Naive thymus-derived CD4-positive, alpha-beta T cell (primary cell): ENCODE data around the gene ANKS3. TPM values are rescaled to one million over a fixed set of nuclear protein-coding genes. Genes with fewer than 3 reads are reported as not detected.

Source experiments
- ATAC-seq: fragments of 150-1000 bp; cut with Tn5 transposase; 2 replicates; pipeline ENCODE4 v1.10.0; 2021; ENCODE audit warnings: mild to moderate bottlenecking, moderate library complexity
- CTCF ChIA-PET: fragments of 350-600 bp; sonication (Branson Sonifier 250); formaldehyde crosslinking; loops from one replicate; lab custom pipeline; 2021; ENCODE audit warnings: antibody characterized with exemption; lab: Charles Lee
- POLR2A ChIA-PET: fragments of 350-600 bp; sonication (Branson Sonifier 250); formaldehyde crosslinking; loops from one replicate; lab custom pipeline; 2021; ENCODE audit warnings: antibody characterized with exemption, inconsistent platforms; lab: Charles Lee
- DNase-seq, 9 donors: peaks; one replicate each; pipeline versions ENCODE4 v3.0.0 to v3.0.0-alpha.2; 2020 to 2022; ENCODE audit warnings: mixed read lengths in 1 of 9
- H3K27ac ChIP-seq: one replicate; pipeline ENCODE4 v1.7.0; 2013; ENCODE audit warnings: mild to moderate bottlenecking, low read depth, low read length, moderate library complexity
- H3K27me3 ChIP-seq, 2 donors: one replicate each; pipeline ENCODE4 v1.7.0; 2013; ENCODE audit warnings: low read length in 2 of 2, mild to moderate bottlenecking in 2 of 2, moderate library complexity in 2 of 2; ENCODE audit not compliant: control insufficient read depth in 2 of 2, insufficient read depth in 2 of 2
- H3K36me3 ChIP-seq, 3 experiments: 1 replicate in 2 of 3; 2 replicates in 1 of 3; pipeline ENCODE4 v1.7.0; 2013; ENCODE audit warnings: low read length in 3 of 3, mild to moderate bottlenecking in 3 of 3, moderate library complexity in 1 of 3; ENCODE audit not compliant: insufficient read depth in 3 of 3, control insufficient read depth in 2 of 3
- H3K4me1 ChIP-seq, 2 donors: one replicate each; pipeline ENCODE4 v1.7.0; 2013; ENCODE audit warnings: low read length in 2 of 2, mild to moderate bottlenecking in 2 of 2, moderate library complexity in 1 of 2; ENCODE audit not compliant: control insufficient read depth in 2 of 2, insufficient read depth in 2 of 2
- H3K4me3 ChIP-seq: 2 replicates; pipeline ENCODE4 v1.7.0; 2013; ENCODE audit warnings: mild to moderate bottlenecking, low read length
- H3K9me3 ChIP-seq, 3 experiments: 1 replicate in 2 of 3; 2 replicates in 1 of 3; pipeline ENCODE4 v1.7.0; 2013; ENCODE audit warnings: low read length in 3 of 3; ENCODE audit not compliant: control insufficient read depth in 2 of 3
- H3K27ac Mint-ChIP-seq, 9 donors: one replicate each; pipeline ENCODE4 v1.8.0; 2020 to 2022; ENCODE audit warnings: mixed read lengths in 9 of 9, mild to moderate bottlenecking in 8 of 9, moderate library complexity in 5 of 9, inconsistent platforms in 2 of 9
- H3K27me3 Mint-ChIP-seq, 5 donors: one replicate each; pipeline ENCODE4 v1.8.0; 2021 to 2022; ENCODE audit warnings: mixed read lengths in 5 of 5, mild to moderate bottlenecking in 1 of 5
- H3K36me3 Mint-ChIP-seq, 5 donors: one replicate each; pipeline ENCODE4 v1.8.0; 2020 to 2022; ENCODE audit warnings: mixed read lengths in 5 of 5, mild to moderate bottlenecking in 3 of 5, inconsistent platforms in 1 of 5
- H3K4me1 Mint-ChIP-seq, 7 donors: one replicate each; pipeline ENCODE4 v1.8.0; 2020 to 2022; ENCODE audit warnings: mixed read lengths in 7 of 7, mild to moderate bottlenecking in 3 of 7, inconsistent platforms in 1 of 7
- H3K4me3 Mint-ChIP-seq, 10 donors: one replicate each; pipeline ENCODE4 v1.8.0; 2020 to 2022; ENCODE audit warnings: mild to moderate bottlenecking in 10 of 10, mixed read lengths in 10 of 10, moderate library complexity in 6 of 10, inconsistent platforms in 2 of 10
- H3K9me3 Mint-ChIP-seq, 11 donors: one replicate each; pipeline ENCODE4 v1.8.0; 2020 to 2022; ENCODE audit warnings: mixed read lengths in 11 of 11, mild to moderate bottlenecking in 4 of 11, inconsistent platforms in 1 of 11, moderate library complexity in 1 of 11
- intact Hi-C, 2 donors: fragments of 100-400 bp; cut with micrococcal nuclease; formaldehyde crosslinking; loops; one replicate each; pipeline ENCODE4 v1.15.1; 2023
- polyA plus RNA-seq, 2 donors: library from polyadenylated mRNA; unstranded; fragments of 300-500 nt; fragmentation: Illumina TruSeq; gene quantifications; one replicate each; pipeline ENCODE4 v1.2.3, GENCODE V29; 2021
- total RNA-seq, 6 experiments: library from RNA in 5 of 6; stranded (reverse) in 5 of 6; gene quantifications; 1 replicate in 5 of 6; 2 replicates in 1 of 6; pipeline ENCODE4 v1.2.3 and lab custom pipeline; 2021 to 2026

ANKS3 gene
- total and polyA plus RNA-seq, 7 experiments from 2014 or later = 4.1 to 32.7 (median 21.5) TPM

- H3K27me3 Mint-ChIP-seq = no peaks in the 10 kb centered on the region
- H3K9me3 Mint-ChIP-seq = no peaks in the 10 kb centered on the region
- ChIA-PET CTCF (interaction anchor here (0.6 kb wide), 1 partner anchor 49 kb away, joined by 3 read pairs; no protein-coding TSS in a partner anchor), POLR2A (interaction anchor here (0.5 kb wide), 1 partner anchor 1617 kb away, joined by 3 read pairs; no protein-coding TSS in a partner anchor)
- Histone ChIP-seq H3K9me3 (no peaks in the 10 kb centered on the region), H3K36me3 (peaks cover 0 to 61% (median 0%) of the 10 kb centered on the region in 3 experiments), H3K4me3 (no peak overlapping the region), H3K27me3 (no peaks in the 10 kb centered on the region), H3K4me1 (peaks cover 13 to 14% of the 10 kb centered on the region in 2 donors), H3K27ac (no peak overlapping the region)
- peak overlapping the region in 1 of 10 donors; percentile 39 for H3K4me3 Mint-ChIP-seq
- H3K27ac Mint-ChIP-seq = peak overlapping the region in 3 of 9 donors; percentile 31 to 55 (median 39)
- H3K4me1 Mint-ChIP-seq = peaks cover under 1 to 18% (median 8%) of the 10 kb centered on the region in 7 donors
- intact Hi-C loops = loop anchor here in 1 of 2 donors (10.0 kb wide), 2 partner anchors 265 to 335 kb away; partner anchors contain the start of genes PAM16 and SEC14L5
- no peak for DNase-seq
- peaks cover 0 to 3% (median 0%) of the 10 kb centered on the region in 5 donors for H3K36me3 Mint-ChIP-seq
- ATAC-seq = no peak
These were observed 44.0 kb downstream of the ANKS3 start for GRCh38 chr16:4689864-4690704.

DNA sequence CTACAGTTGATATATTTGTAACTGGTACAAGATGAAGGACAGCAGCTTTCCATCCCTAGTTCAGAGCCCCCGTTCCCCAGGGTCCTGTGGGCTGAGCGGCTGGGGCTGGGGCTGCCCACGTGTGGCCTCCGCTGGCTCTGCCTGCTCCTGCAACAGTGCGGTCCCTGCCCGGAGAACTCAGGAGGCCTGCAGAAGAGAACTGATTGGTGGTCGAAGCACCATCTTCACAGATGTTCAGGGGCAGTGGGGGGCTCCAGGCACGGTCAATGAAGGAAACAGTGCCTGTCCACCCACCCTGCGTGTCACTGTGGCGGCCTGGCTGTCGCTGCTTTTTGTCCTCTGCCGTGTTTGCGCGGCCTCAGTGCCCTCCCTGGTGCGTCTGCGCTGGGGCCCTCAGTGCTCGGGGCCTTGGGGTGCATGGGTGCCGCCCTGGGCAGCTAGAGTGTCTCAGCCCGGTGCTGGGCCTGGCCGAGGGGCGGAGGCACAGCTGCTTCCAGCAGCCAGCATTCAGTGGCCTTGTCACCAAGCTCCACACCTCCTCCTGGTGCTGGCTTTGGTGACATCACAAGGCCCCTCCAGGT lies 44.9 kb downstream of the ANKS3 start:
- Histone ChIP-seq H3K9me3 (no peaks in the 10 kb centered on the region), H3K36me3 (peaks cover 0 to 66% (median 0%) of the 10 kb centered on the region in 3 experiments), H3K27me3 (no peaks in the 10 kb centered on the region), H3K27ac (no peak overlapping the region), H3K4me3 (no peak overlapping the region), H3K4me1 (peaks cover 6 to 10% of the 10 kb centered on the region in 2 donors)
- no peak for DNase-seq
- ChIA-PET POLR2A (no interaction called here), CTCF (no interaction called here)
- intact Hi-C loops = no loop called here
- ATAC-seq = no peak
- Mint-ChIP-seq H3K4me3 (no peak overlapping the region), H3K4me1 (peaks cover 0 to 16% (median 7%) of the 10 kb centered on the region in 7 donors), H3K27me3 (no peaks in the 10 kb centered on the region), H3K36me3 (peaks cover 0 to 3% (median 0%) of the 10 kb centered on the region in 5 donors), H3K9me3 (no peaks in the 10 kb centered on the region), H3K27ac (no peak overlapping the region)

DNA sequence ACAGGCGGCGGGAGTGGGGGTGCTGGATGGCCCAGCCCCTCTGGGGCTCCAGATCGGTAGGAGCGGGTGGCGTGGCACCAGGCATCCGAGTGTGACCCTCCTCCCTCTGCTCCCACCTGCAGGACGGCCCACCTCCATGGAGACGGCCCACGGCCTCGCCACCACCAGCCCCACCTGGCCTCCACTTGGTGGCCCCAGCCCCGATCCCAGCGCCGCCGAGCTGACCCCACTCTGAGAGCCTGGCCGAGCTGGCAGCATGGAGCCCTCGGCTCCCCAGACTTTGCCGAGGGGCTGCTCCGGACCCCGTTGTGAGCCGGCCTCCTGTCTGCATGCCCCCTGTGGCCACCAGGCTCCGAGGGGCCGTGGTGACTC lies 45.4 kb downstream of the ANKS3 start:
- DNase-seq (no peak), ATAC-seq (no peak)
- no peak overlapping the region for H3K4me3 Mint-ChIP-seq
- Histone ChIP-seq H3K4me3 (no peak overlapping the region), H3K4me1 (peaks cover 6 to 10% of the 10 kb centered on the region in 2 donors), H3K36me3 (peaks cover 0 to 67% (median 0%) of the 10 kb centered on the region in 3 experiments), H3K9me3 (no peaks in the 10 kb centered on the region), H3K27ac (no peak overlapping the region), H3K27me3 (no peaks in the 10 kb centered on the region)
- intact Hi-C loops = no loop called here
- ChIA-PET POLR2A (no interaction called here), CTCF (no interaction called here)
- H3K27me3 Mint-ChIP-seq = no peaks in the 10 kb centered on the region
- no peak overlapping the region for H3K27ac Mint-ChIP-seq
- H3K4me1 Mint-ChIP-seq = peaks cover 0 to 16% (median 7%) of the 10 kb centered on the region in 7 donors
- no peaks in the 10 kb centered on the region for H3K9me3 Mint-ChIP-seq
- H3K36me3 Mint-ChIP-seq = peaks cover 0 to 3% (median 0%) of the 10 kb centered on the region in 5 donors

GRCh38 chr16:4687946-4688673 lies 46.0 kb downstream of the ANKS3 start:
- Mint-ChIP-seq H3K4me3 (no peak overlapping the region), H3K27ac (no peak overlapping the region), H3K4me1 (peaks cover 0 to 16% (median 7%) of the 10 kb centered on the region in 7 donors), H3K27me3 (no peaks in the 10 kb centered on the region), H3K9me3 (no peaks in the 10 kb centered on the region), H3K36me3 (peaks cover 0 to 2% (median 0%) of the 10 kb centered on the region in 5 donors)
- no peaks in the 10 kb centered on the region for H3K9me3 ChIP-seq
- no peak for ATAC-seq
- H3K36me3 ChIP-seq = peaks cover 0 to 71% (median 0%) of the 10 kb centered on the region in 3 experiments
- no peak overlapping the region for H3K27ac ChIP-seq
- peaks cover 6 to 10% of the 10 kb centered on the region in 2 donors for H3K4me1 ChIP-seq
- ChIA-PET POLR2A (no interaction called here), CTCF (no interaction called here)
- no peak for DNase-seq
- H3K27me3 ChIP-seq = no peaks in the 10 kb centered on the region
- no peak overlapping the region for H3K4me3 ChIP-seq
- intact Hi-C loops = no loop called here

DNA sequence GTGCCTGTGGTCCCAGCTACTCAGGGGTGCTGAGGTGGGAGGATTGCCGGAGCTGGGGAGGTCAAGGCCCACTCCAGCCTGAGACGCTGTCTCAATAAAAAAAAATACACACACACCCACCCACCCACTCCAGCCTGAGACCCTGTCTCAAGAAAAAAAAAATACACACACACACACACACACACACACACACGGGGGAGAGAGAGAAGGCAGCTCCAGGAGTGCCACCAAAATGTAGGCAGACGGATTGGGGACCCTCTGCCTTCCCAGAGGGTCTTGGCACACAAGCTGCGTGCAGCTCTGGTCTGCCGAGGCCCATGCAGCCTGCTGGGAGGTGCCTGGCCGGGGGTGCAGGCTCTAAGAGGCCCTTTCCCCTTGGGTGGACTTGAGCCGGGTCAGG lies 46.7 kb downstream of the ANKS3 start:
- H3K9me3 Mint-ChIP-seq = no peaks in the 10 kb centered on the region
- ATAC-seq = no peak
- intact Hi-C loops = no loop called here
- ChIA-PET CTCF (no interaction called here), POLR2A (interaction anchor here (0.5 kb wide), 1 partner anchor 61 kb away, joined by 3 read pairs; no protein-coding TSS in a partner anchor)
- H3K27ac Mint-ChIP-seq = peak overlapping the region in 1 of 9 donors; percentile 25
- H3K27me3 Mint-ChIP-seq = no peaks in the 10 kb centered on the region
- no peaks in the 10 kb centered on the region for H3K9me3 ChIP-seq
- H3K27ac ChIP-seq = no peak overlapping the region
- peaks cover under 1 to 3% of the 10 kb centered on the region in 2 donors for H3K4me1 ChIP-seq
- H3K27me3 ChIP-seq = no peaks in the 10 kb centered on the region
- no peak overlapping the region for H3K4me3 ChIP-seq
- no peak for DNase-seq
- H3K4me3 Mint-ChIP-seq = no peak overlapping the region
- peaks cover 0 to 2% (median 0%) of the 10 kb centered on the region in 5 donors for H3K36me3 Mint-ChIP-seq
- peaks cover 0 to 78% (median 0%) of the 10 kb centered on the region in 3 experiments for H3K36me3 ChIP-seq
- peaks cover 0 to 13% (median 5%) of the 10 kb centered on the region in 7 donors for H3K4me1 Mint-ChIP-seq

DNA sequence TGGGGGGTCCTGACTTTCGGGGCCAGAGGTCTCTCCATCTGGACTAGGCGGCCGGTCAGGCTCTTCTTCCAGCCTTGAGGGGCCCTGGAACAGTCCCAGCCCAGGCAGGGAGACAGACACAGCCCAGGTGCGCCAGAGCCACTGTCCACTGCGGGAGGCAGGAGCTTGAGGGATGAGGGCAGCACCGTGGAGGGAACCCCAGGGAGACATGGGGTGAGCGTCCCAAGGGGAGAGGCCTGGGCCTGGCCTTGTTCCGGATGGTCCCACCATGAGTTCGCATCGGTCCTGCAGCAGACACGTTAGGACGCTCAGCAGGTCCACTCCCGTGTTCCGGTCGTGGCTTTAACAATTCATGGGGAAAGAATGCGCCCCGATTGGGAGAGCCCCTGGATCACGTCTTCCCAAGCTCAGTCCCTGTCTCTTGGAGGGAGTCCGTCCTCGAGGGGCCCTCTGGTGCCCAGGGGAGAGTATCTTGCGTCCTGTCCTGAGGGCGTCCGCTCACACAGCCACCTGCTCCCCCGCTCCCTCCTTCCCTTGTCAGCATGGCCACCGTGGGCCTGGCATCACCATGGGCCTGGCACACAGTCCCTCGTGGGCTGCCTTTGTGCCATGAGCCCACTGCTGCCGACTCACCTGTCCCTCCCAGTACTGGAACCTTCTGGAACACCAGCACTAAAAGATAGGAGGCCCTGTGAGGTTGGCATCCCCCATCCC lies 47.4 kb downstream of the ANKS3 start:
- Histone ChIP-seq H3K36me3 (peaks cover 0 to 85% (median 0%) of the 10 kb centered on the region in 3 experiments), H3K4me1 (no peaks in the 10 kb centered on the region), H3K27ac (no peak overlapping the region), H3K9me3 (no peaks in the 10 kb centered on the region), H3K27me3 (no peaks in the 10 kb centered on the region), H3K4me3 (no peak overlapping the region)
- no peak overlapping the region for H3K4me3 Mint-ChIP-seq
- H3K4me1 Mint-ChIP-seq = peaks cover 0 to 13% (median 4%) of the 10 kb centered on the region in 7 donors
- peaks cover 0 to 2% (median 0%) of the 10 kb centered on the region in 5 donors for H3K36me3 Mint-ChIP-seq
- no peaks in the 10 kb centered on the region for H3K9me3 Mint-ChIP-seq
- DNase-seq (no peak), ATAC-seq (no peak)
- H3K27me3 Mint-ChIP-seq = no peaks in the 10 kb centered on the region
- intact Hi-C loops = no loop called here
- no peak overlapping the region for H3K27ac Mint-ChIP-seq
- ChIA-PET POLR2A (interaction anchor here (0.5 to 1.1 kb wide), 2 partner anchors 26 to 60 kb away, joined by 3 to 4 read pairs; no protein-coding TSS in a partner anchor), CTCF (no interaction called here)
